HepG2 (cell line): Measurements from ENCODE around the gene ADGRL3. TPM values are rescaled to one million over a fixed set of nuclear protein-coding genes. Genes with fewer than 3 reads are reported as not detected.
A peak's percentile ranks its signal among the peaks of the same experiment; 100 is the strongest.

ENCODE experiments used
- ATAC-seq: fragments of 200-7000 bp; cut with Tn5 transposase; 3 replicates; pipeline ENCODE4 v1.9.1; 2020; ENCODE audit warnings: mild to moderate bottlenecking, moderate library complexity
- BruUV-seq: library from RNA; stranded (reverse); fragments of 400-500 nt; replicated peaks from 2 replicates; lab custom pipeline; 2021; lab: Mats Ljungman, UMichigan
- CTCF ChIA-PET: fragments of 300-600 bp; formaldehyde crosslinking; extraction: SDS; loops from one replicate; lab custom pipeline; 2021; ENCODE audit warnings: low total read pairs, inconsistent platforms, low intra/inter-chr PET ratio; lab: Yijun Ruan, JAX
- POLR2A ChIA-PET: fragments of 350-600 bp; sonication (Branson Sonifier 250); formaldehyde crosslinking; loops from one replicate; lab custom pipeline; 2020; ENCODE audit warnings: antibody characterized with exemption, inconsistent platforms; lab: Yijun Ruan, JAX
- DNase-seq: peaks from one replicate; pipeline ENCODE4 v3.0.0-alpha.2; 2015; ENCODE audit warnings: low spot score
- FAIRE-seq: peaks from 3 replicates; lab custom pipeline; 2011; peaks lifted over from hg19 to GRCh38; lab: Jason Lieb, UNC
- H2AFZ ChIP-seq: one replicate; pipeline ENCODE4 v1.6.1; 2011; ENCODE audit warnings: low read length, inconsistent platforms
- H3K27ac ChIP-seq: fragments of 300-600 bp; 3 replicates; pipeline ENCODE4 v1.8.0; 2011; ENCODE audit warnings: mixed run types, mild to moderate bottlenecking, mixed read lengths, low read length, inconsistent platforms; ENCODE audit not compliant: insufficient read depth; ENCODE audit errors: extremely low read length
- H3K27me3 ChIP-seq, 2 experiments: fragments of 200-600 bp in 1 of 2; 2 replicates in 1 of 2; 3 replicates in 1 of 2; pipeline versions ENCODE4 v1.6.0 to v1.8.0; 2011; ENCODE audit warnings: low read length in 2 of 2, mild to moderate bottlenecking in 2 of 2, moderate library complexity in 2 of 2, inconsistent platforms in 1 of 2; ENCODE audit not compliant: insufficient read depth in 2 of 2, control insufficient read depth in 1 of 2
- H3K36me3 ChIP-seq, 2 experiments: fragments of 200-600 bp in 1 of 2; replicated peaks in 1 of 2; 2 replicates in 1 of 2; 3 replicates in 1 of 2; pipeline versions ENCODE4 v1.5.1 to v1.8.0; 2011; ENCODE audit warnings: low read length in 2 of 2, inconsistent platforms in 1 of 2; ENCODE audit not compliant: insufficient read depth in 2 of 2, control insufficient read depth in 1 of 2
- H3K4me1 ChIP-seq: 2 replicates; pipeline ENCODE4 v1.5.1; 2012; ENCODE audit warnings: low read length, inconsistent platforms; ENCODE audit not compliant: insufficient read depth
- H3K4me2 ChIP-seq: 2 replicates; pipeline ENCODE4 v1.6.0; 2011; ENCODE audit warnings: low read depth, low read length, inconsistent platforms
- H3K4me3 ChIP-seq, 3 experiments: fragments of 200-600 bp in 1 of 3; sonication (generic), shearing (Covaris generic) in 1 of 3; replicated peaks in 1 of 3; 2 replicates each; pipeline ENCODE4 v1.5.1; 2011 to 2016; ENCODE audit warnings: low read length in 3 of 3, inconsistent platforms in 2 of 3, low read depth in 2 of 3, mild to moderate bottlenecking in 2 of 3, control low read depth in 1 of 3, mixed read lengths in 1 of 3; ENCODE audit not compliant: insufficient read depth in 1 of 3
- H3K79me2 ChIP-seq: one replicate; pipeline ENCODE4 v1.6.1; 2011; ENCODE audit warnings: low read length, inconsistent platforms; ENCODE audit not compliant: insufficient read depth
- H3K9ac ChIP-seq: 2 replicates; pipeline ENCODE4 v1.6.0; 2011; ENCODE audit warnings: mild to moderate bottlenecking, low read depth, low read length, inconsistent platforms; ENCODE audit not compliant: insufficient read depth
- H3K9me3 ChIP-seq: 2 replicates; pipeline ENCODE4 v1.5.1; 2012; ENCODE audit warnings: mild to moderate bottlenecking, low read length
- H4K20me1 ChIP-seq: 2 replicates; pipeline ENCODE4 v1.6.0; 2011; ENCODE audit warnings: inconsistent platforms, mild to moderate bottlenecking, low read length, moderate library complexity; ENCODE audit not compliant: insufficient read depth
- HNF4G ChIP-seq, 2 experiments: sonication (generic) in 1 of 2; formaldehyde crosslinking in 1 of 2; IDR thresholded peaks; 2 replicates each; pipeline versions ENCODE4 v1.4.0 to v1.6.1; 2011 to 2020; ENCODE audit warnings: borderline replicate concordance in 2 of 2, low read depth in 2 of 2, mild to moderate bottlenecking in 2 of 2, low read length in 1 of 2, missing genetic modification reagents in 1 of 2, moderate library complexity in 1 of 2
- PHF21A ChIP-seq: sonication (generic); formaldehyde crosslinking; IDR thresholded peaks from 2 replicates; pipeline ENCODE4 v1.5.0; 2020; ENCODE audit warnings: mild to moderate bottlenecking, missing genetic modification reagents
- RAD51 ChIP-seq: fragments of 450-650 bp; IDR thresholded peaks from 2 replicates; pipeline ENCODE4 v1.6.1; 2016; ENCODE audit warnings: borderline replicate concordance
- RELA ChIP-seq: sonication (generic); formaldehyde crosslinking; IDR thresholded peaks from 2 replicates; pipeline ENCODE4 v1.4.0; 2020; ENCODE audit warnings: missing genetic modification reagents
- STAG1 ChIP-seq: sonication (generic); formaldehyde crosslinking; IDR thresholded peaks from 2 replicates; pipeline ENCODE4 v1.4.0; 2020; ENCODE audit warnings: missing genetic modification reagents
- WGBS: methylation state at CpG from one replicate; pipeline ENCODE4 v1.1.6; 2017; ENCODE audit warnings: low lambda C conversion rate; 5-methylcytosine and 5-hydroxymethylcytosine counted together
- in situ Hi-C: cut with HindIII; loops from 2 replicates; pipeline ENCODE4 v1.10.0; 2017; ENCODE audit warnings: low pct_unique_long_range_greater_than_20kb; ENCODE audit not compliant: extremely low pct_ligation_motif_present
- intact Hi-C: fragments of 100-400 bp; cut with micrococcal nuclease; formaldehyde crosslinking; loops from one replicate; pipeline ENCODE4 v1.10.0; 2022; ENCODE audit not compliant: unreplicated experiment
- polyA plus RNA-seq, 8 experiments: library from polyadenylated mRNA; depleted of rRNA in 3 of 8; stranded (reverse) in 7 of 8; unstranded in 1 of 8; fragments of >200 nt; fragmentation: Illumina TruSeq in 4 of 8; extraction: Trizol in 4 of 8; gene quantifications; 2 replicates each; pipeline versions ENCODE4 v1.2.1 to v1.2.3, GENCODE V29; 2011 to 2016; ENCODE audit warnings: low read depth in 4 of 8, missing spikeins in 1 of 8, mixed read lengths in 1 of 8; ENCODE audit not compliant: insufficient read depth in 1 of 8
- total RNA-seq, 5 experiments: library from RNA; depleted of rRNA; stranded (reverse); fragments of >200 nt; fragmentation: Illumina TruSeq; extraction: Trizol; gene quantifications; 2 replicates each; pipeline ENCODE4 v1.2.3, GENCODE V29; 2016; ENCODE audit warnings: low read depth in 1 of 5
- TF ChIP-seq, protein P1 (sequence below): sonication (generic); formaldehyde crosslinking; IDR thresholded peaks from 2 replicates; pipeline ENCODE4 v1.4.0; 2020; ENCODE audit warnings: missing genetic modification reagents, borderline replicate concordance
- TF ChIP-seq, protein P2 (sequence below): sonication (generic); IDR thresholded peaks from 2 replicates; pipeline ENCODE4 v1.6.1; 2016; ENCODE audit warnings: low read depth, borderline replicate concordance
- TF ChIP-seq, protein P3 (sequence below): sonication (generic); formaldehyde crosslinking; IDR thresholded peaks from 2 replicates; pipeline ENCODE4; 2020; ENCODE audit warnings: missing genetic modification reagents, mild to moderate bottlenecking, borderline replicate concordance
- TF ChIP-seq, protein P4 (sequence below): sonication (generic); formaldehyde crosslinking; IDR thresholded peaks from 2 replicates; pipeline ENCODE4 v1.9.0; 2021; ENCODE audit warnings: missing genetic modification reagents, borderline replicate concordance
- TF ChIP-seq, protein P5 (sequence below): sonication (generic); formaldehyde crosslinking; IDR thresholded peaks from 2 replicates; pipeline ENCODE4 v1.5.0; 2020; ENCODE audit warnings: mild to moderate bottlenecking, missing genetic modification reagents, moderate library complexity

The ADGRL3 gene
- total and polyA plus RNA-seq, 2 of the 13 experiments (the other 11 are each of a cell fraction or from before 2014, with no cell fraction given): 0.04 to 0.05 TPM

DNA sequence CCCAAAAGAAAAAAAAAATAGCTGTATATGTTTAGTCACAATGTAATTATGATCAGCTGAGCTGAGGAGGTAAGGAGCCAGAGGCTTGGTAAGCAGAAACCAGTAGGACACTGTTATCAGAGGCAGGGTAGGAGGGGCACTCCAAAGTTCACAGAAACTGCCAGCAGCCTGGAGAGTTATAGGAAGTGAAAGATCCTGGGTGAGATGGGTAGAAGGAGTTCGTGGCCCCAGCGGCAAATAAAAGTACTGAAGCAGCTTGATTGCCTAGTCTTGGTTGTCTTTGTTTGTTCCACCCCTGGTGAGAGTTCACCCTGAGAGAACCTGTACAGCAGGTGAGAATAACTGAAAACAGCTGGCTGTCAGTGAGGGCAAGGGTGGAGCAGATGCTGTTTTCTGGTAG is 340.8 kb downstream of the ADGRL3 start (continued):
- TF ChIP-seq, protein P1, sequence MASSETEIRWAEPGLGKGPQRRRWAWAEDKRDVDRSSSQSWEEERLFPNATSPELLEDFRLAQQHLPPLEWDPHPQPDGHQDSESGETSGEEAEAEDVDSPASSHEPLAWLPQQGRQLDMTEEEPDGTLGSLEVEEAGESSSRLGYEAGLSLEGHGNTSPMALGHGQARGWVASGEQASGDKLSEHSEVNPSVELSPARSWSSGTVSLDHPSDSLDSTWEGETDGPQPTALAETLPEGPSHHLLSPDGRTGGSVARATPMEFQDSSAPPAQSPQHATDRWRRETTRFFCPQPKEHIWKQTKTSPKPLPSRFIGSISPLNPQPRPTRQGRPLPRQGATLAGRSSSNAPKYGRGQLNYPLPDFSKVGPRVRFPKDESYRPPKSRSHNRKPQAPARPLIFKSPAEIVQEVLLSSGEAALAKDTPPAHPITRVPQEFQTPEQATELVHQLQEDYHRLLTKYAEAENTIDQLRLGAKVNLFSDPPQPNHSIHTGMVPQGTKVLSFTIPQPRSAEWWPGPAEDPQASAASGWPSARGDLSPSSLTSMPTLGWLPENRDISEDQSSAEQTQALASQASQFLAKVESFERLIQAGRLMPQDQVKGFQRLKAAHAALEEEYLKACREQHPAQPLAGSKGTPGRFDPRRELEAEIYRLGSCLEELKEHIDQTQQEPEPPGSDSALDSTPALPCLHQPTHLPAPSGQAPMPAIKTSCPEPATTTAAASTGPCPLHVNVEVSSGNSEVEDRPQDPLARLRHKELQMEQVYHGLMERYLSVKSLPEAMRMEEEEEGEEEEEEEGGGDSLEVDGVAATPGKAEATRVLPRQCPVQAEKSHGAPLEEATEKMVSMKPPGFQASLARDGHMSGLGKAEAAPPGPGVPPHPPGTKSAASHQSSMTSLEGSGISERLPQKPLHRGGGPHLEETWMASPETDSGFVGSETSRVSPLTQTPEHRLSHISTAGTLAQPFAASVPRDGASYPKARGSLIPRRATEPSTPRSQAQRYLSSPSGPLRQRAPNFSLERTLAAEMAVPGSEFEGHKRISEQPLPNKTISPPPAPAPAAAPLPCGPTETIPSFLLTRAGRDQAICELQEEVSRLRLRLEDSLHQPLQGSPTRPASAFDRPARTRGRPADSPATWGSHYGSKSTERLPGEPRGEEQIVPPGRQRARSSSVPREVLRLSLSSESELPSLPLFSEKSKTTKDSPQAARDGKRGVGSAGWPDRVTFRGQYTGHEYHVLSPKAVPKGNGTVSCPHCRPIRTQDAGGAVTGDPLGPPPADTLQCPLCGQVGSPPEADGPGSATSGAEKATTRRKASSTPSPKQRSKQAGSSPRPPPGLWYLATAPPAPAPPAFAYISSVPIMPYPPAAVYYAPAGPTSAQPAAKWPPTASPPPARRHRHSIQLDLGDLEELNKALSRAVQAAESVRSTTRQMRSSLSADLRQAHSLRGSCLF (CRISPR knock-in tag): no peak
- TF ChIP-seq HNF4G (IDR thresholded peaks at IDR 0.05; ENCODE audit: borderline replicate concordance, low read depth, low read length): peak; percentile 20; the same call in 1 of the 2 replicates
- no peak for TF ChIP-seq HNF4G (CRISPR knock-in tag; IDR thresholded peaks at IDR 0.05; ENCODE audit: borderline replicate concordance, low read depth)
- no peak for TF ChIP-seq PHF21A (CRISPR knock-in tag)
- no peak for TF ChIP-seq RELA (CRISPR knock-in tag)
- TF ChIP-seq, protein P2, sequence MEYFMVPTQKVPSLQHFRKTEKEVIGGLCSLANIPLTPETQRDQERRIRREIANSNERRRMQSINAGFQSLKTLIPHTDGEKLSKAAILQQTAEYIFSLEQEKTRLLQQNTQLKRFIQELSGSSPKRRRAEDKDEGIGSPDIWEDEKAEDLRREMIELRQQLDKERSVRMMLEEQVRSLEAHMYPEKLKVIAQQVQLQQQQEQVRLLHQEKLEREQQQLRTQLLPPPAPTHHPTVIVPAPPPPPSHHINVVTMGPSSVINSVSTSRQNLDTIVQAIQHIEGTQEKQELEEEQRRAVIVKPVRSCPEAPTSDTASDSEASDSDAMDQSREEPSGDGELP: peak; percentile 29; the same call in 1 of the 2 replicates

DNA sequence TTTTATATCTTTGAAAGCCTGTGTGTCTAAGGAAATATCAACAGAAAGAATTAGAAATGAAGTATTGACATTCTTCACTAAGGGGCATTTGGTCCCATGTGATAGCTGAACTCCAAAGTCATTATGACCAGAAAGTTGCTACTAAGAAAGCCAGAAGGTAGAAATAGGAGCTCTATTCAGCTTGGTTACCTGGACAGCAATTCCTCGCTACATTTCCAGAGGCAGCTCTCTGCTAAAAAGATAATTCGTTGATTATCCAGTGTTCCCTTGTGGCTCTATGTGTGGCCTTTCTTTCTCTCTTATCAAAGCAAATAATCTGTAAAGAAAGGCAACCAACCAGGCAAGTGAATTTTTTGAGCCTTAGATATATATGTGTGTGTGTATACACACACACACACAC is 341.3 kb downstream of the ADGRL3 start:
- H3K79me2 ChIP-seq: no peaks in the 10 kb centered on the region
- no peaks in the 10 kb centered on the region for H4K20me1 ChIP-seq
- peak; percentile 71 for ATAC-seq
- no TSS peak for BruUV-seq
- POLR2A ChIA-PET: no interaction called here
- H3K4me1 ChIP-seq: peaks cover 12% of the 10 kb centered on the region
- intact Hi-C loops (no loop called here), in situ Hi-C loops (no loop called here)
- CTCF ChIA-PET: no interaction called here
- H3K4me2 ChIP-seq: no peak overlapping the region
- no peak overlapping the region for H3K27ac ChIP-seq
- no peak for FAIRE-seq
- no peaks in the 10 kb centered on the region for H3K27me3 ChIP-seq
- WGBS: 16% methylated on average over 2 of the region's 2 CpGs
- peak; percentile 13 for DNase-seq
- no peak overlapping the region for H3K9ac ChIP-seq
- H3K36me3 ChIP-seq: no peaks in the 10 kb centered on the region
- no peaks in the 10 kb centered on the region for H3K9me3 ChIP-seq
- no peak overlapping the region for H3K4me3 ChIP-seq
- no peak overlapping the region for H2AFZ ChIP-seq
- no peak for TF ChIP-seq RAD51
- TF ChIP-seq, protein P3, sequence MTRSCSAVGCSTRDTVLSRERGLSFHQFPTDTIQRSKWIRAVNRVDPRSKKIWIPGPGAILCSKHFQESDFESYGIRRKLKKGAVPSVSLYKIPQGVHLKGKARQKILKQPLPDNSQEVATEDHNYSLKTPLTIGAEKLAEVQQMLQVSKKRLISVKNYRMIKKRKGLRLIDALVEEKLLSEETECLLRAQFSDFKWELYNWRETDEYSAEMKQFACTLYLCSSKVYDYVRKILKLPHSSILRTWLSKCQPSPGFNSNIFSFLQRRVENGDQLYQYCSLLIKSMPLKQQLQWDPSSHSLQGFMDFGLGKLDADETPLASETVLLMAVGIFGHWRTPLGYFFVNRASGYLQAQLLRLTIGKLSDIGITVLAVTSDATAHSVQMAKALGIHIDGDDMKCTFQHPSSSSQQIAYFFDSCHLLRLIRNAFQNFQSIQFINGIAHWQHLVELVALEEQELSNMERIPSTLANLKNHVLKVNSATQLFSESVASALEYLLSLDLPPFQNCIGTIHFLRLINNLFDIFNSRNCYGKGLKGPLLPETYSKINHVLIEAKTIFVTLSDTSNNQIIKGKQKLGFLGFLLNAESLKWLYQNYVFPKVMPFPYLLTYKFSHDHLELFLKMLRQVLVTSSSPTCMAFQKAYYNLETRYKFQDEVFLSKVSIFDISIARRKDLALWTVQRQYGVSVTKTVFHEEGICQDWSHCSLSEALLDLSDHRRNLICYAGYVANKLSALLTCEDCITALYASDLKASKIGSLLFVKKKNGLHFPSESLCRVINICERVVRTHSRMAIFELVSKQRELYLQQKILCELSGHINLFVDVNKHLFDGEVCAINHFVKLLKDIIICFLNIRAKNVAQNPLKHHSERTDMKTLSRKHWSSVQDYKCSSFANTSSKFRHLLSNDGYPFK (CRISPR knock-in tag): no peak
- TF ChIP-seq, protein P4, sequence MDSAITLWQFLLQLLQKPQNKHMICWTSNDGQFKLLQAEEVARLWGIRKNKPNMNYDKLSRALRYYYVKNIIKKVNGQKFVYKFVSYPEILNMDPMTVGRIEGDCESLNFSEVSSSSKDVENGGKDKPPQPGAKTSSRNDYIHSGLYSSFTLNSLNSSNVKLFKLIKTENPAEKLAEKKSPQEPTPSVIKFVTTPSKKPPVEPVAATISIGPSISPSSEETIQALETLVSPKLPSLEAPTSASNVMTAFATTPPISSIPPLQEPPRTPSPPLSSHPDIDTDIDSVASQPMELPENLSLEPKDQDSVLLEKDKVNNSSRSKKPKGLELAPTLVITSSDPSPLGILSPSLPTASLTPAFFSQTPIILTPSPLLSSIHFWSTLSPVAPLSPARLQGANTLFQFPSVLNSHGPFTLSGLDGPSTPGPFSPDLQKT (CRISPR knock-in tag): no peak
- TF ChIP-seq, protein P5, sequence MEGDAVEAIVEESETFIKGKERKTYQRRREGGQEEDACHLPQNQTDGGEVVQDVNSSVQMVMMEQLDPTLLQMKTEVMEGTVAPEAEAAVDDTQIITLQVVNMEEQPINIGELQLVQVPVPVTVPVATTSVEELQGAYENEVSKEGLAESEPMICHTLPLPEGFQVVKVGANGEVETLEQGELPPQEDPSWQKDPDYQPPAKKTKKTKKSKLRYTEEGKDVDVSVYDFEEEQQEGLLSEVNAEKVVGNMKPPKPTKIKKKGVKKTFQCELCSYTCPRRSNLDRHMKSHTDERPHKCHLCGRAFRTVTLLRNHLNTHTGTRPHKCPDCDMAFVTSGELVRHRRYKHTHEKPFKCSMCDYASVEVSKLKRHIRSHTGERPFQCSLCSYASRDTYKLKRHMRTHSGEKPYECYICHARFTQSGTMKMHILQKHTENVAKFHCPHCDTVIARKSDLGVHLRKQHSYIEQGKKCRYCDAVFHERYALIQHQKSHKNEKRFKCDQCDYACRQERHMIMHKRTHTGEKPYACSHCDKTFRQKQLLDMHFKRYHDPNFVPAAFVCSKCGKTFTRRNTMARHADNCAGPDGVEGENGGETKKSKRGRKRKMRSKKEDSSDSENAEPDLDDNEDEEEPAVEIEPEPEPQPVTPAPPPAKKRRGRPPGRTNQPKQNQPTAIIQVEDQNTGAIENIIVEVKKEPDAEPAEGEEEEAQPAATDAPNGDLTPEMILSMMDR (CRISPR knock-in tag): peak; percentile 14; the same call in 1 of the 2 replicates
- 0 out of 2 replicates have a peak, but pooled peaks have one; percentile 27 for TF ChIP-seq STAG1
